PC-9 (cell line): ENCODE measurements around the gene VWA5B1.

Source experiments
- EZH2 ChIP-seq: fragments of 200-600 bp; sonication (generic); IDR thresholded peaks from 2 replicates; pipeline ENCODE4 v1.8.0; 2017; ENCODE audit warnings: antibody characterized with exemption, low read depth
- TF ChIP-seq, protein P1 (sequence below): fragments of 200-600 bp; sonication (generic); conservative IDR thresholded peaks from 2 replicates; pipeline ENCODE4 v1.6.1; 2017; ENCODE audit warnings: mixed run types, antibody characterized with exemption, mild to moderate bottlenecking, moderate library complexity

DNA sequence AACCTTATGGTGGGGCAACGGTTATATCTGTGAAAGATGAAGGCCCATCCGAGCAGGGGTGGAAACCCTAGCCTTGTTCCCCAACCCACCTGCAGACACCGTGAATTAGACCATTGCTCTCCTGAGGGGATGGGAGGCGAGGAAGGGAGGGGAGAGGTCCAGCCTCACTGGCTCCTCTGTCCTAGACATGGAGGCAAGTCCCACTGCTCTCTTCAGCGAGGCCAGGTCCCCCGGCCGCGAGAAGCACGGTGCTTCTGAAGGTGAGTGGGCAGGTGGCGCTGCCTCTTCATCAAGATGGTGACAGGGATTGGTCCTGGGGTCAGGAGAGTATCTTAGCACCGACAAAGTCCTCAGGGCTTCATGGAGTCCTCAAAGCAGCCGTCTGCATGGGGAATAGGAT is 59.3 kb downstream of the VWA5B1 start:
- TF ChIP-seq, protein P1, sequence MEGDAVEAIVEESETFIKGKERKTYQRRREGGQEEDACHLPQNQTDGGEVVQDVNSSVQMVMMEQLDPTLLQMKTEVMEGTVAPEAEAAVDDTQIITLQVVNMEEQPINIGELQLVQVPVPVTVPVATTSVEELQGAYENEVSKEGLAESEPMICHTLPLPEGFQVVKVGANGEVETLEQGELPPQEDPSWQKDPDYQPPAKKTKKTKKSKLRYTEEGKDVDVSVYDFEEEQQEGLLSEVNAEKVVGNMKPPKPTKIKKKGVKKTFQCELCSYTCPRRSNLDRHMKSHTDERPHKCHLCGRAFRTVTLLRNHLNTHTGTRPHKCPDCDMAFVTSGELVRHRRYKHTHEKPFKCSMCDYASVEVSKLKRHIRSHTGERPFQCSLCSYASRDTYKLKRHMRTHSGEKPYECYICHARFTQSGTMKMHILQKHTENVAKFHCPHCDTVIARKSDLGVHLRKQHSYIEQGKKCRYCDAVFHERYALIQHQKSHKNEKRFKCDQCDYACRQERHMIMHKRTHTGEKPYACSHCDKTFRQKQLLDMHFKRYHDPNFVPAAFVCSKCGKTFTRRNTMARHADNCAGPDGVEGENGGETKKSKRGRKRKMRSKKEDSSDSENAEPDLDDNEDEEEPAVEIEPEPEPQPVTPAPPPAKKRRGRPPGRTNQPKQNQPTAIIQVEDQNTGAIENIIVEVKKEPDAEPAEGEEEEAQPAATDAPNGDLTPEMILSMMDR: no peak
- no peak for TF ChIP-seq EZH2
